ENCODE data around the gene EOGT. TPM values are rescaled to one million over a fixed set of nuclear protein-coding genes. Genes with fewer than 3 reads are reported as not detected.

Gene EOGT
- total and polyA plus RNA-seq, 2 of the 4 experiments (the other 2 are of a cell fraction) = 12.3 to 41.2 TPM

GRCh38 chr3:68973639-68974038, 39.8 kb downstream of the EOGT start:
- H2BK20ac ChIP-seq (ENCODE audit: low read depth, low read length) = no peak overlapping the region
- no peak for DNase-seq
- no peak overlapping the region for H2BK5ac ChIP-seq (ENCODE audit: low read depth, low read length, poor library complexity, severe bottlenecking)
- in situ Hi-C loops (cut with MboI; ENCODE audit: low sequenced_read_pairs) (no loop called here), dilution Hi-C loops (cut with HindIII; ENCODE audit: low sequenced_read_pairs, unreplicated experiment) (no loop called here), intact Hi-C loops (cut with micrococcal nuclease) (loop anchor here (2.0 to 10.0 kb wide), 3 partner anchors 81 to 1619 kb away; no protein-coding TSS in a partner anchor)
- H2BK120ac ChIP-seq (ENCODE audit: low read depth, low read length) = no peak overlapping the region
- H3K14ac ChIP-seq (replicated peaks; ENCODE audit: low read depth, low read length) = no peak overlapping the region
- no peak overlapping the region for H3K56ac ChIP-seq (ENCODE audit: extremely low read depth, insufficient read depth, low read length)
- H2BK15ac ChIP-seq (ENCODE audit: low read depth, low read length) = no peak overlapping the region
- no peak overlapping the region for H3K27ac ChIP-seq (ENCODE audit: insufficient read depth, low read length)
- ChIA-PET POLR2A (ENCODE audit: unreplicated experiment) (no interaction called here), CTCF (no interaction called here)
- H4K5ac ChIP-seq (ENCODE audit: low read depth, low read length) = no peak overlapping the region
- no peak overlapping the region for H3K4me3 ChIP-seq (ENCODE audit: insufficient read depth, low read depth, low read length)
- H3K4me2 ChIP-seq (ENCODE audit: low read depth, low read length) = no peak overlapping the region
- H3K9ac ChIP-seq (ENCODE audit: low read depth, low read length) = no peak overlapping the region
- H3K9me3 ChIP-seq (ENCODE audit: control insufficient read depth, insufficient read depth, low read length) = no peaks in the 10 kb centered on the region
- H4K8ac ChIP-seq (ENCODE audit: low read depth in 2 of 2, low read length in 2 of 2) = no peak overlapping the region
- peaks cover 7% of the 10 kb centered on the region for H3K36me3 ChIP-seq (ENCODE audit: control insufficient read depth, insufficient read depth, low read length)
- H4K20me1 ChIP-seq (ENCODE audit: insufficient read depth, low read length) = no peaks in the 10 kb centered on the region
- no peak overlapping the region for H4K91ac ChIP-seq (ENCODE audit: insufficient read depth, low read depth, low read length)
- no peaks in the 10 kb centered on the region for H3K79me1 ChIP-seq (ENCODE audit: low read depth in 1 of 2, low read length in 2 of 2)
- peak overlapping the region; percentile 34 for H2AFZ ChIP-seq (replicated peaks; ENCODE audit: low read length, poor library complexity)
- no peak overlapping the region for H2AK5ac ChIP-seq (ENCODE audit: low read depth, low read length)
- TF ChIP-seq RAD21 (IDR thresholded peaks at IDR 0.05; ENCODE audit: low read length) = no peak
- TF ChIP-seq ELK1 (IDR thresholded peaks at IDR 0.05; ENCODE audit: borderline replicate concordance, low read depth, low read length) = no peak
- TF ChIP-seq CHD1 (IDR thresholded peaks at IDR 0.05; ENCODE audit: low read depth, low read length) = no peak
- TF ChIP-seq FOS (IDR thresholded peaks at IDR 0.05; ENCODE audit: low read depth, low read length) = no peak
- no peak for TF ChIP-seq NFE2L2 (IDR thresholded peaks at IDR 0.05; ENCODE audit: low read depth, low read length)
- TF ChIP-seq RCOR1 (IDR thresholded peaks at IDR 0.05; ENCODE audit: insufficient replicate concordance, low read length) = no peak
- TF ChIP-seq MAZ (IDR thresholded peaks at IDR 0.05; ENCODE audit: borderline replicate concordance, low read depth, low read length) = no peak
- no peak for TF ChIP-seq RFX5 (IDR thresholded peaks at IDR 0.05; ENCODE audit: low read depth, low read length)
- no peak for TF ChIP-seq CEBPB (IDR thresholded peaks at IDR 0.05; ENCODE audit: low read depth, low read length)
- no peak for TF ChIP-seq POLR2A (IDR thresholded peaks at IDR 0.05; ENCODE audit: low read depth, low read length)
- no peak for TF ChIP-seq USF2 (IDR thresholded peaks at IDR 0.05; ENCODE audit: low read depth, low read length)
- no peak for TF ChIP-seq MXI1 (IDR thresholded peaks at IDR 0.05; ENCODE audit: borderline replicate concordance, low read depth, low read length)
- TF ChIP-seq MAFK (IDR thresholded peaks at IDR 0.05; ENCODE audit: low read depth, low read length) = no peak
- TF ChIP-seq CTCF (conservative IDR thresholded peaks at IDR 0.05; ENCODE audit: low read depth, low read length) = no peak
- peaks cover 16% of the 10 kb centered on the region for H3K27me3 ChIP-seq (ENCODE audit: control insufficient read depth, insufficient read depth, low read length)
- H2AK9ac ChIP-seq (replicated peaks; ENCODE audit: low read depth, low read length, poor library complexity) = no peak overlapping the region
- no TSS peak for BruUV-seq (replicated peaks)
- ATAC-seq (ENCODE audit: low read depth) = no peak
- peaks cover 7% of the 10 kb centered on the region for H3K4me1 ChIP-seq (ENCODE audit: control insufficient read depth, insufficient read depth, low read length)
- no peaks in the 10 kb centered on the region; the same call in 1 of the 2 replicates for H3K9me1 ChIP-seq (ENCODE audit: insufficient read depth, low read length)
- WGBS, 2 experiments (ENCODE audit: extremely low coverage in 2 of 2, insufficient read length in 1 of 2) = 35% methylated on average over 2 of the region's 7 CpGs; no CpG with 5 or more reads in 1 of the 2 experiments
- H3K18ac ChIP-seq (ENCODE audit: low read depth, low read length) = no peak overlapping the region
- H3K4ac ChIP-seq (ENCODE audit: low read depth, low read length) = no peak overlapping the region
- no peak overlapping the region for H3K23ac ChIP-seq (ENCODE audit: low read depth, low read length)

All from IMR-90 (cell line).